Natural killer cell (primary cell): ENCODE results near the gene LAP3. TPM values are rescaled to one million over a fixed set of nuclear protein-coding genes. Genes with fewer than 3 reads are reported as not detected.
"Not testable (repeated sequence)": the region's sequence is repeated elsewhere in the genome, so short reads cannot be mapped to it uniquely, and the experiment has no call there.

Source experiments
- ATAC-seq, 3 donors: fragments of 150-1000 bp in 2 of 3; fragments of 200-7000 bp in 1 of 3; cut with Tn5 transposase; 1 replicate in 1 of 3; 2 replicates in 2 of 3; pipeline ENCODE4 v1.10.0; 2021; ENCODE audit warnings: mild to moderate bottlenecking in 2 of 3, moderate library complexity in 2 of 3
- DNase-seq, 2 donors: peaks; one replicate each; pipeline versions ENCODE4 v3.0.0 to v3.0.0-alpha.2; 2013 to 2021; ENCODE audit warnings: mixed read lengths in 1 of 2
- H3K27ac ChIP-seq: one replicate; pipeline ENCODE4 v1.5.1; 2013; ENCODE audit warnings: mild to moderate bottlenecking, low read length
- H3K27me3 ChIP-seq: one replicate; pipeline ENCODE4 v1.6.1; 2013; ENCODE audit warnings: low read length; ENCODE audit not compliant: control insufficient read depth, insufficient read depth
- H3K36me3 ChIP-seq: one replicate; pipeline ENCODE4 v1.6.1; 2013; ENCODE audit warnings: low read length; ENCODE audit not compliant: control insufficient read depth, insufficient read depth
- H3K4me1 ChIP-seq: one replicate; pipeline ENCODE4 v1.6.1; 2013; ENCODE audit warnings: low read length; ENCODE audit not compliant: control insufficient read depth, insufficient read depth
- H3K4me3 ChIP-seq: one replicate; pipeline ENCODE4 v1.5.1; 2013; ENCODE audit warnings: low read length
- H3K9me3 ChIP-seq: one replicate; pipeline ENCODE4 v1.6.1; 2013; ENCODE audit warnings: low read length; ENCODE audit not compliant: control insufficient read depth, insufficient read depth
- H3K27ac Mint-ChIP-seq, 2 donors: one replicate each; pipeline ENCODE4 v1.8.0; 2022; ENCODE audit warnings: mild to moderate bottlenecking in 2 of 2, mixed read lengths in 2 of 2, moderate library complexity in 1 of 2
- H3K27me3 Mint-ChIP-seq, 2 donors: one replicate each; pipeline ENCODE4 v1.8.0; 2022; ENCODE audit warnings: low read depth in 2 of 2, mixed read lengths in 2 of 2
- H3K36me3 Mint-ChIP-seq: one replicate; pipeline ENCODE4 v1.8.0; 2022; ENCODE audit warnings: mixed read lengths
- H3K4me1 Mint-ChIP-seq, 2 donors: one replicate each; pipeline ENCODE4 v1.8.0; 2022; ENCODE audit warnings: mixed read lengths in 2 of 2
- H3K4me3 Mint-ChIP-seq: one replicate; pipeline ENCODE4 v1.8.0; 2022; ENCODE audit warnings: mild to moderate bottlenecking, moderate library complexity, mixed read lengths
- H3K9me3 Mint-ChIP-seq, 2 donors: one replicate each; pipeline ENCODE4 v1.8.0; 2022; ENCODE audit warnings: mixed read lengths in 2 of 2
- WGBS: methylation state at CpG from one replicate; pipeline ENCODE4 v1.1.7; 2013; ENCODE audit warnings: missing lambda C conversion rate; ENCODE audit not compliant: insufficient coverage; 5-methylcytosine and 5-hydroxymethylcytosine counted together
- intact Hi-C: fragments of 100-400 bp; cut with micrococcal nuclease; formaldehyde crosslinking; loops from one replicate; pipeline ENCODE4 v1.14.2; 2022
- total RNA-seq, 4 donors: library from RNA; stranded (reverse); fragments of 120-200 nt in 1 of 4; gene quantifications; one replicate each; pipeline versions ENCODE4 v1.2.3 to v1.2.4, GENCODE V29; 2013 to 2022
- TF ChIP-seq, protein P1 (sequence below): fragments of 200-600 bp; IDR thresholded peaks from one replicate; pipeline ENCODE4 v1.8.0; 2022; ENCODE audit warnings: antibody characterized with exemption

Gene LAP3
- total RNA-seq, 3 donors from 2014 or later (not counting 1 experiment from before 2014, with no cell fraction given), result 68.2 to 76.1 (median 71.6) TPM

DNA sequence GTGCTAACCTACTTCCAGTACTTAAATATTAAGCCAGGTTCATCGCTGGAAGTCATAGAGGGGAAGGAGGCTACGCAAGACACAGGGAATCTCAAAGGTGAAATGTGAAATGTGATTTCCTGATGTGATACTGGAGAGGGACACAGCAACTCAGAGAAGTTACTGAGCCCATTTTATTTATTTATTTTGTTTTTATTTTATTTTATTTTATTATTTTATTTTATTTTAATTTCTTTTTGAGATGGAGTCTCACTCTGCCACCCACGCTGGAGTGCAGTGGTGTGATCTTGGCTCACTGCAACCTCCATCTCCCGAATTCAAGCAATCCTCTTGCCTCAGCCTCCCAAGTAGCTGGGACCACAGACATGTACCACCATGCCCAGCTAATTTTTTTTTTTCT, 42.3 kb upstream of the LAP3 start:
- Mint-ChIP-seq H3K4me3 (no peak overlapping the region), H3K36me3 (no peaks in the 10 kb centered on the region), H3K27me3 (peaks cover 0 to 6% of the 10 kb centered on the region in 2 donors), H3K27ac (no peak overlapping the region), H3K9me3 (no peaks in the 10 kb centered on the region), H3K4me1 (peaks cover 0 to 5% of the 10 kb centered on the region in 2 donors)
- DNase-seq (no peak), ATAC-seq (no peak)
- Histone ChIP-seq H3K36me3 (no peaks in the 10 kb centered on the region), H3K27me3 (no peaks in the 10 kb centered on the region), H3K4me3 (no peak overlapping the region), H3K27ac (no peak overlapping the region), H3K4me1 (no peaks in the 10 kb centered on the region), H3K9me3 (no peaks in the 10 kb centered on the region)
- intact Hi-C loops, result no loop called here
- WGBS, result 98% methylated on average over 4 of the region's 4 CpGs
- TF ChIP-seq, protein P1, sequence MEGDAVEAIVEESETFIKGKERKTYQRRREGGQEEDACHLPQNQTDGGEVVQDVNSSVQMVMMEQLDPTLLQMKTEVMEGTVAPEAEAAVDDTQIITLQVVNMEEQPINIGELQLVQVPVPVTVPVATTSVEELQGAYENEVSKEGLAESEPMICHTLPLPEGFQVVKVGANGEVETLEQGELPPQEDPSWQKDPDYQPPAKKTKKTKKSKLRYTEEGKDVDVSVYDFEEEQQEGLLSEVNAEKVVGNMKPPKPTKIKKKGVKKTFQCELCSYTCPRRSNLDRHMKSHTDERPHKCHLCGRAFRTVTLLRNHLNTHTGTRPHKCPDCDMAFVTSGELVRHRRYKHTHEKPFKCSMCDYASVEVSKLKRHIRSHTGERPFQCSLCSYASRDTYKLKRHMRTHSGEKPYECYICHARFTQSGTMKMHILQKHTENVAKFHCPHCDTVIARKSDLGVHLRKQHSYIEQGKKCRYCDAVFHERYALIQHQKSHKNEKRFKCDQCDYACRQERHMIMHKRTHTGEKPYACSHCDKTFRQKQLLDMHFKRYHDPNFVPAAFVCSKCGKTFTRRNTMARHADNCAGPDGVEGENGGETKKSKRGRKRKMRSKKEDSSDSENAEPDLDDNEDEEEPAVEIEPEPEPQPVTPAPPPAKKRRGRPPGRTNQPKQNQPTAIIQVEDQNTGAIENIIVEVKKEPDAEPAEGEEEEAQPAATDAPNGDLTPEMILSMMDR, result no peak

DNA sequence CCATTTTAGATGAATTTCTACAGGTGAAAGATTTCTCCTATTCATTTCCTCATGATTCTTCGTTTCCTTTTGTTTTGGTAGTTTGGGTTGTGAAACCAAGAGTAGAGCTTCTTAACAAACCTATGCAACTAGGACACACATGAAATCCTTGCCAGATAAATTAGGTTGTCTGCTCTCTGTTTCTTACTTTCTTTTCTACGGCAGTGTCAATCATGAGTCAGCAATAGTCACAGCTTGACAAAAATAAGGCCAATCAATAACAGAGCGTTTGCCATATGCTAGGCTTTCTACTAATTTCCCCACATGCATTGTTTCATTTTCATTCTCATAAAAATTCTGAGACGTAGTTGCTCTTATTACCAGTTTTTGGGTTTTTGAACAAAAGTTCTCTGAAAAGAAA, 41.8 kb upstream of the LAP3 start:
- 76% methylated on average over 2 of the region's 4 CpGs for WGBS
- DNase-seq, result no peak
- intact Hi-C loops, result no loop called here

DNA sequence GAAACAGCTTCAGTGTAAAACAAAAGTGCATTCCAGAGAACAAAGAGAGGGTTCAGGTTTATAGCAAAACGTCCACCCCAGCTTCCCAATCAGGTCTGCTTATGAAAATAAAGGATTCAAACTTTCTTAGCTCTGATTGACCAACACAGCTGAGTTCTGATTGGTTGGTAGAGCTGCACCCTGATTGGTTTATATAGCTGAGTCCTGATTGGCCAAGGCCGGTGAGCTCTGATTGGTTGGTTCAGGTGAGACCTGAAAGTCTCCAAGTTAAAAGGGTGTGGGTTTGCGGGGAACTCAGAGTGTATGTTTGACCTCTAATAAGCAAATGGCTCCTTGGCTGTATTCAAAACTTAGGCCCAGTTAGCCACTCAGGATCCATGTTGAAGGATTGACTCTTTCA, 41.1 kb upstream of the LAP3 start:
- Histone ChIP-seq H3K9me3 (no peaks in the 10 kb centered on the region), H3K27me3 (no peaks in the 10 kb centered on the region), H3K4me1 (no peaks in the 10 kb centered on the region), H3K27ac (no peak overlapping the region), H3K4me3 (no peak overlapping the region), H3K36me3 (no peaks in the 10 kb centered on the region)
- TF ChIP-seq, protein P1, result no peak
- DNase-seq (no peak), ATAC-seq (no peak)
- H3K4me1 Mint-ChIP-seq, result peaks cover 0 to 5% of the 10 kb centered on the region in 2 donors
- intact Hi-C loops, result no loop called here
- H3K4me3 Mint-ChIP-seq, result no peak overlapping the region
- H3K36me3 Mint-ChIP-seq, result no peaks in the 10 kb centered on the region
- 79% methylated on average over 3 of the region's 3 CpGs for WGBS
- no peak overlapping the region for H3K27ac Mint-ChIP-seq
- H3K27me3 Mint-ChIP-seq, result peaks cover 7 to 8% of the 10 kb centered on the region in 2 donors
- no peaks in the 10 kb centered on the region for H3K9me3 Mint-ChIP-seq

More for the DNA sequence above, 41.8 kb upstream of the LAP3 start:
- Mint-ChIP-seq H3K9me3 (no peaks in the 10 kb centered on the region), H3K4me3 (no peak overlapping the region), H3K4me1 (peaks cover 0 to 5% of the 10 kb centered on the region in 2 donors), H3K36me3 (no peaks in the 10 kb centered on the region), H3K27me3 (peaks cover 5 to 8% of the 10 kb centered on the region in 2 donors), H3K27ac (no peak overlapping the region)
- Histone ChIP-seq H3K4me3 (no peak overlapping the region), H3K9me3 (no peaks in the 10 kb centered on the region), H3K27me3 (no peaks in the 10 kb centered on the region), H3K36me3 (no peaks in the 10 kb centered on the region), H3K27ac (no peak overlapping the region), H3K4me1 (no peaks in the 10 kb centered on the region)
- no peak for ATAC-seq
- TF ChIP-seq, protein P1, result no peak

DNA sequence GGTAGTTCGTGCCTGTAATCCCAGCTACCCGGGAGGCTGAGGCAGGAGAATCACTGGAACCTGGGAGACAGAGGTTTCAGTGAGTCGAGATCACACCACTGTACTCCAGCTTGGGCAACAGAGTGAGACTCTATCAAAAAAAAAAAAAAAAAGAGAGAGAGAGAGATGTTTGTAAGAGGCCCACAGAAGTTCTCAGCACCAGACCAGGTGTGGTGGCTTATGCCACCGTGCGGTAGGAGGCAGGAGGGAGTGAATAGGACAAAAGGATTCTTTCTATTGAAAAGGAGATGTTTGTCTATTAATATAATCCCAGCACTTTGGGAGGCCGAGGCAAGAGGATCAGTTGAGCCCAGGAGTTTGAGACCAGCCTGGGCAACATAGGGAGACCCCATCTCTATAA, 39.9 kb upstream of the LAP3 start:
- H3K4me1 ChIP-seq, H3K4me1 Mint-ChIP-seq, H3K27ac Mint-ChIP-seq, ATAC-seq, DNase-seq, intact Hi-C loops, H3K27ac ChIP-seq, H3K4me3 ChIP-seq, H3K9me3 ChIP-seq, H3K4me3 Mint-ChIP-seq, H3K27me3 ChIP-seq, H3K36me3 ChIP-seq, H3K9me3 Mint-ChIP-seq, H3K36me3 Mint-ChIP-seq: not testable (repeated sequence)
- 90% methylated on average over 5 of the region's 6 CpGs for WGBS
- H3K27me3 Mint-ChIP-seq, result peaks cover 9 to 15% of the 10 kb centered on the region in 2 donors
